UCSD-AML1 (cell line): ENCODE data around the gene TBX18.

Experiments used
- DNase-seq: peaks from one replicate; lab custom pipeline; 2025; ENCODE audit not compliant: unreplicated experiment; lab: John Stamatoyannopoulos, UW

Gene TBX18

DNA sequence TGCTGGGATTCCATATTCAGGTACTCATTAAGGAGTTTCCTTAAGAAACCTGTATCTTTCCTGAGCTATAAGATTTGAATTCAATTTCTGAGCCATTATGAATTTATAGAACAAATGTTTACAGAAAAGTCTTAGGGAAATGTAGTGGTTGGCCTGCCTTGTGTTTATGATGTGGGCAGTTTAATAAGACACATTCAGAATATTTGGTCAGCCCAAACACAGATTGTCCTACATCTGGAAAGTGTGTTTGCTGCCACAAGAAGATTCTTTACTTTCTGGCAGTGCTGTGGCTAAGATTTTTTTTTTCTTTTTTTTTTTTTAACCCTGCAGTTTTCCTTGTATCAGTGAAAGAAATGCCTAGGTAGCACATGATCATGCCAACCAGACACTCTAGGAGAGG, 15.2 kb downstream of the TBX18 start:
- DNase-seq = no peak

DNA sequence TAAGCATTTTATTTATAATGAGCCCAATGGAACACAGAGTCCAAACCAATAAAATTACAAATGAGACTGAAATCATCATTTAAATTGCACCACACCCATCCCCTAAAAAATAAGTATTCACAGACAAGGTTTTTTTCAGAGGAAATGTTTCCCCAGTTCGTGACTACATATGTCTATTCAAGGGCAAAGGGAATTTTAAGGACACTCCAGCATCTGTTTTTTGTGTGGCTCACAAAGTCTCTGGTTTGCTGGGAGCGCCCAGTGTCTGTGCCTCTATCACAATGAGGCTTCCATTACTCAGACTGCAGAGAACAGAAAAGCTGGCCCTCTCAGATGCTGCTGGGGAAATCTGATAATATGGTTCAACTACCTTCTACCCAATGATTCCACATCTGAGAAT, 16.0 kb downstream of the TBX18 start:
- no peak for DNase-seq

DNA sequence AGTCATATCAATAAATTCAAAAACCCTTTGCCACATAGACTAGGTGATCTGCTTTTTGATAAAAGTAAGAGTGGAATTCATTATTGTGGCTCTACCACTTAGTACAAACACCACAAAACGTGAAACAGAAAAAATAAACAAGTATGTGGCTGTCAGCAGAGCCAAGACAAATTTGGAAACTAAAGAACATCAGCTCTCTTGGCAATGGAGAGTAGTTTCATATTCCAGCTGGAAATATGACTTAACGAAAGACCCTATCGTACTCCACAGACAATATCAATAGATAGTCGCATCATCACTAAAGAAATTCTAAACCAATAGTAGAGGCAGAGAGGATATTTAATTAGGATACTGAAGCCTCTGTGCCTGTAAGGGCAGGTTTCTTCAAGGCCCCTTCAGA, 20.8 kb downstream of the TBX18 start:
- no peak for DNase-seq

DNA sequence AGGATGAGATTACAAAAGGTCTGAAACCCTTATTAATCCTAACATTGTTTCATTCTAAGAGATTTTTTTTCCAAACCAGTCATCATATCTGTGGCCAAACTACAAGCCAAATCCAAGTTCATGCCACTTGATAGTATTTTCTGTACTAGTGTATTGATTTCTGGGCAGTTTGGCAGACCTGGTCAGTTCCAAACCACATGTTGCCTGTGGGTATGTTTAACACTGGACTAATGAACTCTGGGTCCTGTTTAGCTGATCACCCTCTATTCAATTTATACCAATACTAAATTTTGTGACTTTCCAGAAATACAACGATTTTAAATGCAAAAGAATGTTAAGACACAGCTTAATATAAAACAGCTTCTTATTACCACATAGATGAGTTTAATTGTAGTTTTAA, 24.0 kb downstream of the TBX18 start:
- DNase-seq = no peak

DNA sequence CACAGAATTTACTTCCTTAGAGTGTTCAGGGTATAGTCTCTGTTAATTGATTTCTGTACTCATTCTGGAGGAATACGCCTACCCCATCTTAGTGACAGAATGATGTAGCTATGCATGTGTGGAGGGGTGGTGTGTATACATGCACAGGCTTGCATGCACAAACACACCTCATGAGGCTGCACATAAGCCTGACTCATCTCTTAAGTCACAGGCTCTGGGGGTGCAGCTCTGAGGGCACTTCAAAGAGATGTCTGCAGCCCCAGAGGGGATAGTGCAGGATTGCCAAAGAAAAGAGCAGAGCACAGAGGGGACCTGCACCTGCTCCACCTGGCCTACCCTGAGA, 24.6 kb downstream of the TBX18 start:
- no peak for DNase-seq

DNA sequence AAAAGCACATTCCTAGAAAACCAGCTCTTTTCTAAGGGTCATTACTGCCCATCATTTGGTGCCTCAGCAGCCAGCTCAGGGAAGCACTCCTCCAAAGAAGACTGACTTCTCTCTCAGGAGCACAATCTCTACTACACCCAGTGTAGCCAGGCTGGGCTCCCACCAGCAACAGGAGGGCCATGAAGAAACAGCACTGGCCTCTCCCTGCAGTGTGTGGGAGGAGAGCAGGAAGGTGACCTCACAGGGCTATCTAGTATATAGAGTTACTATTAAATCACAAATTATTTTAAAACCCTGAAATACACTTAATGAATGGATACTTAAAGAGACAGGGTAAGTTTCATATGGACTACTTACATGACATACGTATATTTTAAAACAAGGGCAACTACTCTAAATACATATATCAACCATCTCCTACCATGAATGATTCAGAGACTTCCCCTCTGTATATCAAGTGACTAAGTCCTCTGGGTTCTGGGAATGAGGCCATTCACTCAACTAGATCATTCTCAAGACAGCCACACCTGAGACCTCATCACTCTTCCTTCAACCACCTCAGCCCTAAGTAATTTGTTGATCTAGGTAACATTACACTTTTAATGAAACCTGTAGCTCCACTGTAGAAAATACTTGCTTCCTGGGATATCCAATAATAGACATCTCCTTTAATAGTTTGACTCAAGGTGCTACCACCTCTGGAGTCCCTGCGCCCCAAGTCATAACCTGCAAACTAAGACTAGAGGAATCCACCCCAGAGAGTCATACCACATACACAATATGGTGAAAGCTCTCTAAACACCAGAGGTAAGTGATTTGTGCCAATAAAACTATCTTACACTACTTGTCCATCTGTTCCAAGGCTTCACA, 25.2 kb downstream of the TBX18 start:
- DNase-seq = no peak

DNA sequence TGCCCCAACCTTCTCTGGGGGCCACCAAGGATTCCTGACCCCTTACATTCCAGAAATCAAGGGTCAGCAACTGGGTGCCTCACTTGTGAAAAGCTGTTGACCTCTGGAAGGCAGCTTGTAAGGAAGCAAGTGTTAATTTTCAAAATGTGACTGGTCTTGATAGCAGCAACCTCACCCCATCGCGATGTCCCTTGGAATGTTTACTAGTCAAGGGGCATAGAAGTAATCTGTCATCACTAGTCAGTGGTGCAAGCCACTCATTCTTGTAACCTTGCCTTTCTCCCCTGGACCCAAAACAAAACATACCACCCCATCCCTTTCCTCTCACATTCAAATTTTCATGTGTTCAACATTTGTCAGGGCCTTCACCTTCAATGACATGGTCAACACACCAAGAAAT, 30.5 kb downstream of the TBX18 start:
- no peak for DNase-seq

DNA sequence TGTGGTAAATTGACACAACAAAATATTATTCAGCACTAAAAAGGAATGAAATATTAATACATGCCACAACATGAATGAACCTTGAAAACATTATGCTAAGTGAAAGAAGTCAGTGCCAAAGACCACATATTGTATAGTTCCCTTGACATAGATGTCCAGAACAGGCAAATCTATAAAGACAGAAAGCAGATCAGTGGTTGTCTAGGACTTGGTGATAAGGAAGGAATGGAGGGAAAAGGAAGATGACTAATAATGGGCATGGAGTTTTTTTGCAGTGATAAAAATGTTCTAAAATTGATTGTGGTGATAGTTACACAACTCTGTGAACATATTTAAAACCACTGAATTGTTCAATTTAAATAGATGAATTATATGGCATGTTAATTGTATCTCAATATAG, 32.5 kb downstream of the TBX18 start:
- no peak for DNase-seq

DNA sequence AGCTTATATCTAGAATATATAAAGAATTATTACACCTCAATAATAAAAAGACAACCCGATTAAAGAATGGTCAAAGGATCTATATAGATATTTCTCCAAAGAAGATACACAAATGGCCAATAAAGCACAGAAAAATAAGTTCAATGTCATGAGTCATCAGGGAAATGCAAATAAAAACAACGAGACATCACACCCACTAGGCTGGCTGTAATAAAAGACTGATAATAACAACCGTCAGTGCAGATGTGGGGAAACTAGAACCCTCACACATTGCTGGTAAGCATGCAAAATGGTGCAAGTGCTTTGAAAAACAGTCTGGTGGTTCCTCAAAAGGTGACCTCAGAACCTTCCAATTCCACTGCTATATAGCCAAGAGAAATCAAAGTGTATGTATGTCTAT, 33.0 kb downstream of the TBX18 start:
- DNase-seq = no peak

DNA sequence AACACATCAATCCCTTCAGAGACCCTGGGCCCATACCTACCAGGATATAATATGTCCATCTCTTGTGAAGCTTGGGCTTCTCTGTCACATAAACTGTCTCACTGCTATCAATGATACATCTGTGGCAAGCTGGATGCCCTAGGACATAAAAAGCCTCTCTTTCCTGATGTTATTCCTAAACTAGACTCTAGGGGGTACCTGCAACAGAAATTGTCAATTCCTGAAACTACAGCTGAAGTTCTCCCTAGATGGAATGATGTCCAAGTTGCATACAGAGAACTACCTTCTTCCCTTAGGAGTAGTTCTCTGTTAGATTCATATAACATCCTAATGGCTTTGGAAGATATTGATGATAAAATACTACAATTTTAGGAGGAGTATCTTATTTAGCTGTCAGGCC, 35.8 kb downstream of the TBX18 start:
- no peak for DNase-seq

DNA sequence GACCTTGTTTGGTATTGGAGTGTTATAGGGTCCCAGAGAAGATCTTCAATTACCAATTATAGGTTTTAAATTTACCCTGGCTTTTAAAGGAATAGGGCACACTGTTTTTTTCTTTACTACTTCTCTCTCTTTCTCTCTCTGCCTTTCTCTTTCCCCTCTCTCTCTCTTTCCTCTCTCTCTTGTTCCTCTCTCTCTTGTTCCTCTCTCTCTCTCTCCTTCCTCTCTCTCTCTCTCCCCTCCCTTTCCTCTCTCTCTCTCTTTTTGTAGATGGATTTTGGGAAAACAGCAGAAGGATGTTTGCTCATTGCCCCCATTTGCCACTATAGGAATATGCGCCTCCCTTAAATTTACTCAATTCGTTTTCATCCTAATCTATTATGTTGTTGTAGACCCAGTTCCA, 45.2 kb downstream of the TBX18 start:
- no peak for DNase-seq

DNA sequence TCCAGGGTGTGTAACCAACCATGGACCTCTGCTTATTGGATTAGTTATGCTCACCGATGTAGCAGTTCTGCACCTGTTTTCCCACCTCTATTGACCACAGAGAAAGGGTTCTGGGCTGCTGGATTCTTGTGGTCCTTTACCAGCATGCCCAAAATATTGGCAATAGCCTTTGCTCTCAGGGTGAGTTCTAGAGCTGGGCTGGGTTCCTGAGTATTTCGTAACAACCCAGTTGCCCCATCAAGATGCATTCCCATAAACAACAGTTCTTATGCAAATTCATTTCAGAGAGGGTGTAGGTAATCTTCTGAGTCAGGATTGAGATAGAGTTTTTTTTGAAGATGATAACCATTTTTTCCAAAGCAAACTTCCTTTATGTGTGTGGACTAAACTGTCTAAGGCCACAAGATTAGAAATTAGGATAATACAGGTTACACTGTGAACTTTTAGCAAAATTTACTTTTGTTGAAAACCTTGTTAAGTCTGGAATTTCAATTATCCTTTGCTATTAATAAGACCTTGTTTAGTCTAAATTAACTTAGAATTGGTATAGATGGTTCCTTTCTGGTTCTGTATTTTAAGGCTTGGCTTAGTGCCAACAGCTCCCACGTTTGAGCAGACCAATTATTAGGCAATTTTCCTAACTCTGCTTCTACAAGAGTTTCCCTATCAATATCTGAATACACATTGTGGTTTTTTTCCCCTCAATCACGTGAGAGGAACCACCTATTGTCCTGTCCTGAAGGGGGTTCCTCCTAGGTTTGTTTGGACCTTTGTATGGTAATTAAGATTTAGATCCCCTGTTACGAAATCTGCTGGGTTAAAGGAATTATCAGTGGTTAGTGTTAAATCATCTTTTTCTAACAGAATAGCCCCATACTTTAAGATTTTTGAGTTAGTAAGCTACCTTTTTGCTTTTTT, 46.1 kb downstream of the TBX18 start:
- no peak for DNase-seq

DNA sequence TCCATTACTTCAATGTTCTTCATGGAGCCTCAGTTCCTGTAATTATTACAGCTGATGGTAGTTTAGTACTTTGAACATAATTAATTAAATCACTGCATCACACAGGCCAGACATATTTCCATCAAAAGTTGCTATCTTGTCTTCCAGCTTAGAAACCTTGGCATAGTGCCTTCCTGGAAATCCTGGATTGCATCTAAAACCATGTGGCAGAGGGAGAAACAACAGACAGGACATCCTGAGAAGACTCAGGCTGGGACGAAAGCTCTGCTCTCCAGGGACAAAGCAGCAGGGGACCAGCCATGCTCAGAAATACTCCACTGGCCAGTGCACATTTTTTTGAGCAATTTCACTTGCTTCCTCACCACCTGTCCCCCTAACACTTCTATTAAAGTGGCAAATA, 55.3 kb downstream of the TBX18 start:
- DNase-seq = no peak

DNA sequence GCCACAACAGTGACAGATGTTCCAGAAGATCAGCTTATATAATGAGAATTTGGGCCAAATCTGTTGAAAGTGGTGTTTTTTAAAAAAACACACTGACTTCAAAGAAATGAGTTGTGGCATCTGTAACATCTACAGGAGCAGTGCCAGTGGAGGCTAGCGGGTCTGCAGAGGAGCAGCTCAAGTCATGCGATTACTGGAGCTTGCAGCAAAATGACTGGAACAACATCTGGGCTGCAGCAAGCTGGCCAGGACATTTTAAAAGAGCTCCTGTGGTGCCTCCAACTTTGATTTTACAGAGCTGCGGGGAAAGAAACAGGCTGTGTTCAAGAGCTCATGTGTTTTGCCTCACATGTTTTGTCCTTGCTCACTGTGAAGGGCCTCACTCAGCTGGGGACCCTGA, 57.2 kb downstream of the TBX18 start:
- DNase-seq = no peak

DNA sequence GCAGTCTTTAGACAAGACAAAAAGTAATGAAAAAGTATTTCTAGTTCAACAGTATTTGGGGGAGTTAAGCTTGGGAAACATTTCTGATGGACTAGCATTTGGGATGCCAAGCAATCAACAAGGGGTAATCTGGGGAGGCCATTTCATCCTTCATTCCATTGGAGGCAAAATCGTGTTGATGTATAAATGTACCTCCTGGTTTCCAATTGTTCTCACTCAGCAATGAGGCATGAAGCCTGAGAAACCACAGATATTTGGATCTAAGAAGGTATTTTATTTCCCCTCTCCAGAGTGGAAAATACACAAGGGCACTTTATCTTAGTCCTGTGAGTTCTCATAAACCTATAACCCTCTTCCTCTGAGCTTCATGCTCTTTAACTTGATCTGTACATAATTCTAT, 68.2 kb downstream of the TBX18 start:
- no peak for DNase-seq

DNA sequence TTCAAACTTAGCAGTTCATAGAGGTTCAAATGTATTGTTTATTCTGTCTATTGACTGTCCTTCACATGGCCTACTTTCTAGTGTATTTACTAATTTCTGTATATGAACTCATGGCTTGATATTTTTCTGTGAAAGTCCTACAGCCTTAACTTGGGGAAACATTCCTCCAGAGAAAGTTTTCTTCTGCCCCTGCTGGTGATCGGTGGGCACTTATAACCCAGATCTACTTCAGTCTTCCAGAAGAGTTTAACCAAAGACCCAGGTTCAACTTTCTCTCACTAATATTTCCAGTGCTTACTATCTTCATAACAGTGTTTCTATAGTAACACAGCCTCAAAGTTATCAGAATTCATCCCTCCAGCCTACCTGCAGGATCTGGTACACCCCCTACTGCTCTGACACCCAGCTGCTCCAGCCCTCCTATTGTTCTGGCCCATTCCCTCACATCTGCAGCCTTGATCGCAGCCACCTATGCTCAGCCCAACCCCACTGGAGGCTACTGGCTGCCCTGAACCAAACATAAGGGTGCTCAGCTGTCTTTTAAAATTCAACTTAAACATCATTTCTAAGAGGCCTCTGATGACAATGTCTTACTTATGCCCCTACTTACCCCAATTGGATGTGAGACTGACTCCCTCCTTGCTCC, 72.3 kb downstream of the TBX18 start:
- no peak for DNase-seq

DNA sequence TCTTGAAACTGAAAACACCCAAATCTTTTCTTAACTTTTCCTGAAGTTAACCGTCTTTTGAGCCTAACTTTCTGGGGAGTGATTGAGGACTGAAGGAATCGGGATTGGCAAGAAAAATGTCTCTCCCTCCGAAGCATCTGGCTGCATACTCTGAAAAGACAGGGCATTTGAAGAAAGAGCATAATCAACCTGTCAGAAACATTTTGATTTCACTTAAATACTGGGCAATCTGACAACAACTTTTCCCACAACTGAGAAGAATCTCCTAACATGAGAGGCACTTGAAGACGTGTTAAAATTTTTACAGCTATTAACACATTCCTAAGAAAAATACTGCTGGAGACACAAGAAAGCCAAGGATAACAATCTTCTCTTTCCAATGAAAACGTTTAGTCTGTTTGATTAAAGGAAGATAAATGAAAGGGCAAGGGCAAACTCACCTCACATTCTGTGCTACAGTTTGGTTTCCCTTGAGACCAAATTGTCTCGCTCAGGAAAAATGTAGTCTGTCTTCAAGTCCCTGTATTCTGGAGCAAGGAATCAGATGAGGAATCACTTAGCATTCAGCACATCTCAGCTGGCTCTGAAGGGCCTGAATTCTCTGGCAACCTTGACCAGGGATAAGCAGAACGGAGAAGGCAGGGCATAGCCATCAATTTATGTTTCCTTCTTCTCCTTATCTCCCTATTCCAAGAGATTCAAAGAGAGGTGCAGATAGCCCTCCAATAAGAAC, 76.1 kb downstream of the TBX18 start:
- DNase-seq = no peak

DNA sequence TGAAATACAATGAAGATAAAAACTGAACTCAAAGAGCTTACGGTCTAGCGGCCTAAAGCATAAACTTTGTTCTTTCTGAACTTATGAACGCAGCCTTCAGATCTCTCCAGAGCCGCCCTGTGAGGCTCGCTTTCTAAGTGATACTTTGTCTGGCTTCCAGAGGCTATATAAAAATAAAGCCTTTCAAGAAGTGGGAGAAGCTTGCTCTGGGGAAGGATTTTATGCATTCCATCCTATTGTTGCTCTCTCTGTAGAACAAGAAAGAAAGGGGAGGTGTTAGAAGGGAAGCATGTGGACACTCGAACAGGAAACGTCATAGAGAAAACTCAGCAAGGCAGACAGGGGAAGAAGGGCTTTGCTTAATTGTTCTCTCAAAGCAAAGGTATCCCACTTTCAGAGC, 77.0 kb downstream of the TBX18 start:
- DNase-seq = no peak

DNA sequence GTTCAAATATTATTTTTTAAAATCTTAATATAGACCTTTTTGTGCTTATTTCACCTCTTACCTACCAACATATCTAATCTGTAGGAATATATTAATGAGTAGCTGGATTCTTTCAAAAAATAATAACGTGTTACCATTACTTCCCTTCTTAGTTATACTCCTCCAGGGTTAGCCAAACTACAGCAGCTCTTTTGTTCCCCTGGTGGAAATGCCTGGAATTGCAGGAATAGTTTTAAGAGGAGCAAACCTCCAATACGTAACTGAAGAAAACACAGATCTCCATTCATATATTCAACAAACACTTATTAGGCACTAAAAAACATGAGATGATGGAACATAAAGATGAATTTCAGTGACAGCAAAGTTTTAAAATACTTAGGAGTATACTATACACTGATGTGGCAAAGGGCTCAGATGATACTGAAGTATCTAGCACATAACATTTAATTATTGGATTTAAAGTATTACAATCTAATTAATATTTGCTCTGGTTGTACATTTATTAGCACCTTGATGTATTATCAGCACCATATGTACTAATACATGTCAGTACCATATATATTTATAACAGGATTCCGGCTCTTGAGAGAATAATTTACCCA, 78.3 kb downstream of the TBX18 start:
- DNase-seq = no peak

DNA sequence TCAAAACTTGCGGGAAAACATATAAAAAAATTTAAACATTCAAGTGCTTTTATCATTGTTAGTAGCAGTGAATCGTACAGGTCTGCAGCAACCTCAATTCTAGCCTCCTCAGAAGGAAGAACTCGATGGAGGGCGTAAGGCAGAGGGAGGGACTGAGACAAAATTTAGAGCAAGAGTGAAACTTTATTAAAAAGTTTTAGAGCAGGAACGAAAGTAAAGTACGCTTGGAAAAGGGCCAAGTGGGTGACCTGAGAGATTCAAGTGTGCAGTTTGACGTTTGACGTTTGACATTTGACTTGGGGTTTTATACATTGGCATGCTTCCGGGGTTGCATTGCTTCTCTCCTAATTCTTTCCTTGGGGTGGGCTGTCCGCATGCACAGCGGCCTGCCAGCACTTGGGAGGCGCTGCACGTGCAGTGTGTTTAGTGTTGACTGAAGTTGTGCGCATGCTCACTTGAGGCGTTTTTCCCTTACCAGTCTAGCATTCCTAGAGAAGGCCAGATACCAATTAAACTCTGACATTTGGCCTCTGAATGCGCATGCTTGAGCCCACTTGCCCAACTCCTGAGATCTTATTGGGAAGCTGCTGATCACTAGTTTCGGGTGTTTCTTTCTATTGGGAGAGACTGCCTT, 82.6 kb downstream of the TBX18 start:
- DNase-seq = no peak
